Measurements from ENCODE around the gene MZF1. TPM values are rescaled to one million over a fixed set of nuclear protein-coding genes. Genes with fewer than 3 reads are reported as not detected.

Gene MZF1
- total RNA-seq, 4 donors from 2014 or later, result 6.8 to 21.5 (median 15.1) TPM

- Histone ChIP-seq H3K9me3 (no peaks in the 10 kb centered on the region), H3K4me3 (peak overlapping the region; percentile 72 to 80 (median 78)), H3K27ac (peak overlapping the region; percentile 97 to 99 (median 97)), H3K27me3 (no peaks in the 10 kb centered on the region), H3K4me1 (peaks cover 55 to 73% of the 10 kb centered on the region in 2 donors), H3K36me3 (peaks cover 0 to 17% of the 10 kb centered on the region in 2 donors)
- TF ChIP-seq POLR2A (IDR thresholded peaks at IDR 0.05), result peak; percentile 60 to 69
- no peak for TF ChIP-seq CTCF (IDR thresholded peaks at IDR 0.05 in 4 of 5, conservative IDR thresholded peaks at IDR 0.05 in 1 of 5)
- in situ Hi-C loops (cut with MboI; ENCODE audit: low sequenced_read_pairs in 4 of 4), result no loop called here
- intact Hi-C loops (cut with DNase I; ENCODE audit: low total_unique reads), result loop anchor here (1.0 kb wide), 2 partner anchors 14 to 15 kb away; partner anchors contain the start of genes MZF1 and TRIM28
- DNase-seq, result peak; percentile 99
- peak; percentile 81 to 84 for ATAC-seq
Observed at GRCh38 chr19:58558623-58559274, 14.4 kb downstream of the MZF1 start.

- in situ Hi-C loops (cut with MboI; ENCODE audit: low sequenced_read_pairs in 4 of 4), result no loop called here
- intact Hi-C loops (cut with DNase I; ENCODE audit: low total_unique reads), result loop anchor here (1.0 kb wide), 1 partner anchor 14 kb away; the partner anchor contains the start of gene TRIM28
- peaks cover 54 to 73% of the 10 kb centered on the region in 2 donors for H3K4me1 ChIP-seq
- TF ChIP-seq CTCF (IDR thresholded peaks at IDR 0.05 in 4 of 5, conservative IDR thresholded peaks at IDR 0.05 in 1 of 5) (no peak), POLR2A (IDR thresholded peaks at IDR 0.05) (peak; percentile 5 to 68)
- no peak for ATAC-seq
- H3K9me3 ChIP-seq, result no peaks in the 10 kb centered on the region
- H3K27me3 ChIP-seq, result no peaks in the 10 kb centered on the region
- H3K36me3 ChIP-seq, result peaks cover 0 to 17% of the 10 kb centered on the region in 2 donors
- H3K4me3 ChIP-seq, result peak within 1 kb of the TSS; percentile 72 to 95 (median 84)
- peak within 1 kb of the TSS; percentile 97 to 99 (median 97) for H3K27ac ChIP-seq
- DNase-seq, result peak in 1 of 2 donors; percentile 43
Observed at GRCh38 chr19:58558066-58558622, 15.0 kb downstream of the MZF1 start, which contains the start of gene UBE2M. Gene UBE2M, minus strand, starts transcription at chr19:58558611. Its CDS starts 230 bp downstream, at chr19:58558381.

- in situ Hi-C loops (cut with MboI; ENCODE audit: low sequenced_read_pairs in 4 of 4) (no loop called here), intact Hi-C loops (cut with DNase I; ENCODE audit: low total_unique reads) (loop anchor here (1.0 kb wide), 1 partner anchor 13 kb away; the partner anchor contains the start of gene TRIM28)
- TF ChIP-seq POLR2A (IDR thresholded peaks at IDR 0.05) (no peak), CTCF (IDR thresholded peaks at IDR 0.05 in 4 of 5, conservative IDR thresholded peaks at IDR 0.05 in 1 of 5) (no peak)
- H3K4me1 ChIP-seq, result peaks cover 47 to 68% of the 10 kb centered on the region in 2 donors
- H3K27me3 ChIP-seq, result no peaks in the 10 kb centered on the region
- H3K4me3 ChIP-seq, result peak overlapping the region; percentile 72 to 95 (median 84)
- H3K27ac ChIP-seq, result peak overlapping the region; percentile 97 to 99 (median 97)
- no peaks in the 10 kb centered on the region for H3K9me3 ChIP-seq
- DNase-seq (no peak), ATAC-seq (no peak)
- H3K36me3 ChIP-seq, result peaks cover 0 to 21% of the 10 kb centered on the region in 2 donors
Observed at GRCh38 chr19:58557221-58558065, 15.7 kb downstream of the MZF1 start.

DNA sequence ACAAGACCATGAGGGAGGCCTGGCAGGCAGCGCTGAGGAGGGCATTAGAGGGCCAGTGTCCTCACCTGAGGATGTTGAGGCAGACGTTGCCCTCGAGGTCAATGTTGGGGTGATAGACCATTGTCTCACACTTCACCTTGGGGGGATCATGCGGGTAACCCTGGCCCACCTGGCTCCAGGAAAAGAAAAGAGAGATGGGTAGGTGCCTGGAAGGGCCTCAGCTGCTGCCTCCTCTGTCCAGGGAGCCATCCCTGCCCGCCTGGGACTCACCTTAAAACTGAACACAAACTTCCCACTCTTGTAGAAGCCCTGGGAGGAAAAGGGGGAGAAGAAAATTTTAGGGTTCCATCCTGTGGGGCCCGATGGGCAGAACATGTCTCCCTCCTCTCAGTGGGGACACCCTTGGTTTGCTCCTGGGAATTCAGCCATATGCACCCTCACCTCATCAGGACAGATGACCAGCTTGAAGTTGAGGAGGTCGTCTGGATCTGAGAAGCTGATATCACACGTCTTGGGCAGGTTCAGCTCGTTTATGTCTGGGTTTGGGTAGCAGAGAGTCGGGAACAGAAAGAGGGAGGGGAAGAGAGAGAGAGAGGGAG lies 16.4 kb downstream of the MZF1 start:
- H3K27ac ChIP-seq, result peak overlapping the region; percentile 97 to 99 (median 97)
- no peaks in the 10 kb centered on the region for H3K27me3 ChIP-seq
- peaks cover 41 to 61% of the 10 kb centered on the region in 2 donors for H3K4me1 ChIP-seq
- TF ChIP-seq CTCF (IDR thresholded peaks at IDR 0.05 in 4 of 5, conservative IDR thresholded peaks at IDR 0.05 in 1 of 5), result no peak
- TF ChIP-seq POLR2A (IDR thresholded peaks at IDR 0.05), result no peak
- in situ Hi-C loops (cut with MboI; ENCODE audit: low sequenced_read_pairs in 4 of 4) (no loop called here), intact Hi-C loops (cut with DNase I; ENCODE audit: low total_unique reads) (no loop called here)
- peak overlapping the region; percentile 72 to 95 (median 84) for H3K4me3 ChIP-seq
- peaks cover 0 to 28% of the 10 kb centered on the region in 2 donors for H3K36me3 ChIP-seq
- no peak for ATAC-seq
- DNase-seq, result no peak
- no peaks in the 10 kb centered on the region for H3K9me3 ChIP-seq

Data from gastrocnemius medialis (tissue), 4 donors.